HCT116 (cell line): ENCODE results near the gene CKMT2. TPM values are rescaled to one million over a fixed set of nuclear protein-coding genes. Genes with fewer than 3 reads are reported as not detected.

ENCODE experiments used
- ATAC-seq: fragments of 200-7000 bp; cut with Tn5 transposase; 2 replicates; pipeline ENCODE4 v1.9.1; 2020; ENCODE audit warnings: mild to moderate bottlenecking, moderate library complexity
- BruUV-seq: library from RNA; stranded (reverse); fragments of 400-500 nt; replicated peaks from 2 replicates; lab custom pipeline; 2021; lab: Mats Ljungman, UMichigan
- CTCF ChIA-PET: fragments of 300-600 bp; sonication (Branson Sonifier 250); formaldehyde crosslinking; loops from one replicate; lab custom pipeline; 2021; ENCODE audit warnings: antibody characterized with exemption; lab: Charles Lee
- POLR2A ChIA-PET: fragments of 300-600, 350-600 bp; sonication (Branson Sonifier 250); formaldehyde crosslinking; loops from one replicate; lab custom pipeline; 2021; ENCODE audit warnings: antibody characterized with exemption; lab: Charles Lee
- RAD21 ChIA-PET, 2 experiments: fragments of 300-600 bp; sonication (Branson Sonifier 250); formaldehyde crosslinking; loops; one replicate each; lab custom pipeline; 2023; ENCODE audit warnings: low total read pairs in 2 of 2; ENCODE audit not compliant: uncharacterized antibody in 2 of 2, unreplicated experiment in 2 of 2, low non-redundant PET in 1 of 2; lab: Charles Lee
- DNase-seq: peaks from one replicate; pipeline ENCODE4 v3.0.0-alpha.2; 2010; ENCODE audit warnings: low read depth, low spot score
- H2AFZ ChIP-seq: fragments of 200-600 bp; shearing (Covaris generic), sonication (generic); 2 replicates; pipeline ENCODE4 v1.6.1; 2017; ENCODE audit warnings: low read depth, mixed run types, mixed read lengths, antibody characterized with exemption, low read length; ENCODE audit not compliant: poor library complexity, severe bottlenecking
- H3K27ac ChIP-seq: 2 replicates; pipeline ENCODE4 v1.5.1; 2012; ENCODE audit warnings: low read depth, low read length
- H3K27me3 ChIP-seq: fragments of 200-600 bp; sonication (generic); 2 replicates; pipeline ENCODE4 v1.6.1; 2016; ENCODE audit warnings: mixed run types, low read length, mixed read lengths; ENCODE audit not compliant: insufficient read depth
- H3K36me3 ChIP-seq, 2 experiments: fragments of 200-500 bp in 1 of 2; fragments of 200-600 bp in 1 of 2; sonication (Bioruptor generic) in 1 of 2; sonication (generic) in 1 of 2; 2 replicates each; pipeline versions ENCODE4 v1.5.1 to v1.6.1; 2014 to 2016; ENCODE audit warnings: low read length in 2 of 2, inconsistent platforms in 1 of 2, mixed read lengths in 1 of 2, mixed run types in 1 of 2; ENCODE audit not compliant: insufficient read depth in 2 of 2, control insufficient read depth in 1 of 2
- H3K4me1 ChIP-seq, 2 experiments: fragments of 200-600 bp in 1 of 2; sonication (generic) in 1 of 2; 2 replicates each; pipeline versions ENCODE4 v1.5.1 to v1.6.1; 2012 to 2017; ENCODE audit warnings: low read length in 2 of 2, inconsistent platforms in 1 of 2, mild to moderate bottlenecking in 1 of 2, mixed read lengths in 1 of 2, mixed run types in 1 of 2, moderate library complexity in 1 of 2; ENCODE audit not compliant: insufficient read depth in 2 of 2, control insufficient read depth in 1 of 2
- H3K4me2 ChIP-seq: fragments of 200-600 bp; sonication (generic); 2 replicates; pipeline ENCODE4 v1.6.1; 2017; ENCODE audit warnings: mixed run types, low read length, mixed read lengths
- H3K4me3 ChIP-seq, 2 experiments: fragments of 200-600 bp in 1 of 2; sonication (generic) in 1 of 2; replicated peaks in 1 of 2; 2 replicates each; pipeline ENCODE4 v1.5.1; 2011 to 2016; ENCODE audit warnings: low read length in 2 of 2, control low read depth in 1 of 2, low read depth in 1 of 2, mild to moderate bottlenecking in 1 of 2, mixed read lengths in 1 of 2, mixed run types in 1 of 2
- H3K79me2 ChIP-seq: fragments of 200-600 bp; sonication (generic); 2 replicates; pipeline ENCODE4 v1.6.1; 2017; ENCODE audit warnings: mild to moderate bottlenecking, mixed run types, low read length, moderate library complexity, mixed read lengths; ENCODE audit not compliant: insufficient read depth
- H3K9ac ChIP-seq: fragments of 200-600 bp; sonication (generic); 2 replicates; pipeline ENCODE4 v1.6.1; 2016; ENCODE audit warnings: low read length, mixed read lengths
- H3K9me2 ChIP-seq: fragments of 200-600 bp; sonication (generic), shearing (Covaris generic); 2 replicates; pipeline ENCODE4 v1.6.1; 2017; ENCODE audit warnings: mixed run types, mild to moderate bottlenecking, moderate library complexity; ENCODE audit not compliant: insufficient read depth
- H3K9me3 ChIP-seq, 2 experiments: fragments of 200-500 bp in 1 of 2; fragments of 200-600 bp in 1 of 2; sonication (Bioruptor generic) in 1 of 2; sonication (generic) in 1 of 2; 2 replicates each; pipeline ENCODE4 v1.6.1; 2014 to 2017; ENCODE audit warnings: low read length in 2 of 2, mixed read lengths in 2 of 2, inconsistent platforms in 1 of 2, low read depth in 1 of 2, mild to moderate bottlenecking in 1 of 2, mixed run types in 1 of 2, moderate library complexity in 1 of 2; ENCODE audit not compliant: control insufficient read depth in 1 of 2, insufficient read depth in 1 of 2
- H4K20me1 ChIP-seq: fragments of 200-600 bp; sonication (generic), shearing (Covaris generic); 2 replicates; pipeline ENCODE4 v1.6.1; 2017; ENCODE audit warnings: mixed run types, mild to moderate bottlenecking, moderate library complexity; ENCODE audit not compliant: insufficient read depth
- CBX3 ChIP-seq: IDR thresholded peaks from 2 replicates; pipeline ENCODE4 v1.6.1; 2012; ENCODE audit warnings: low read depth
- EGR1 ChIP-seq: IDR thresholded peaks from 2 replicates; pipeline ENCODE4 v1.6.1; 2012; ENCODE audit warnings: low read depth
- EZH2 ChIP-seq: fragments of 200-600 bp; sonication (generic); IDR thresholded peaks from 2 replicates; pipeline ENCODE4 v1.6.1; 2017; ENCODE audit warnings: antibody characterized with exemption, mixed run types
- EZH2phosphoT487 ChIP-seq: fragments of 200-600 bp; IDR thresholded peaks from 2 replicates; pipeline ENCODE4 v1.6.1; 2018; ENCODE audit warnings: antibody characterized with exemption, borderline replicate concordance
- FOSL1 ChIP-seq: IDR thresholded peaks from 2 replicates; pipeline ENCODE4 v1.6.1; 2012; ENCODE audit warnings: low read depth
- JUND ChIP-seq: IDR thresholded peaks from 2 replicates; pipeline ENCODE4 v1.6.1; 2012
- RAD21 ChIP-seq: IDR thresholded peaks from 2 replicates; pipeline ENCODE4 v1.6.1; 2012; ENCODE audit warnings: low read depth, mild to moderate bottlenecking
- SP1 ChIP-seq: IDR thresholded peaks from 2 replicates; pipeline ENCODE4 v1.6.1; 2012; ENCODE audit warnings: low read depth
- TCF7L2 ChIP-seq: IDR thresholded peaks from 2 replicates; pipeline ENCODE4 v1.7.0; 2011; ENCODE audit warnings: borderline replicate concordance, inconsistent platforms; ENCODE audit not compliant: insufficient read depth, insufficient read length; ENCODE audit errors: extremely low read depth
- YY1 ChIP-seq: IDR thresholded peaks from 2 replicates; pipeline ENCODE4 v1.6.1; 2011; ENCODE audit warnings: low read length, low read depth, moderate library complexity, mild to moderate bottlenecking; ENCODE audit not compliant: insufficient replicate concordance; ENCODE audit errors: extremely low read depth
- ZFX ChIP-seq: fragments of 450-650 bp; IDR thresholded peaks from 2 replicates; pipeline ENCODE4 v1.6.1; 2017
- ZNF274 ChIP-seq: fragments of 200-500 bp; sonication (Bioruptor generic); IDR thresholded peaks from 2 replicates; pipeline ENCODE4 v1.6.1; 2014; ENCODE audit warnings: mild to moderate bottlenecking, low read depth, low read length, inconsistent platforms
- intact Hi-C: fragments of 100-400 bp; cut with micrococcal nuclease; formaldehyde crosslinking; loops from 2 replicates; pipeline ENCODE4 v1.10.0; 2022
- total RNA-seq: library from RNA; stranded (reverse); gene quantifications from one replicate; pipeline ENCODE4 v1.2.1, GENCODE V29; 2021; ENCODE audit not compliant: unreplicated experiment
- TF ChIP-seq, protein P1 (sequence below): IDR thresholded peaks from 2 replicates; pipeline ENCODE4 v1.6.1; 2012; ENCODE audit warnings: low read depth
- TF ChIP-seq, protein P2 (sequence below): IDR thresholded peaks from 2 replicates; pipeline ENCODE4 v1.6.1; 2012
- TF ChIP-seq, protein P3 (sequence below): IDR thresholded peaks from 2 replicates; pipeline ENCODE4 v1.6.1; 2012
- TF ChIP-seq, protein P4 (sequence below): IDR thresholded peaks from 2 replicates; pipeline ENCODE4 v1.6.1; 2011; ENCODE audit warnings: mild to moderate bottlenecking, low read length, moderate library complexity; ENCODE audit not compliant: insufficient replicate concordance; ENCODE audit errors: extremely low read depth
- TF ChIP-seq, protein P5 (sequence below), 3 experiments: fragments of 200-600 bp in 1 of 3; sonication (generic) in 1 of 3; IDR thresholded peaks in 2 of 3; conservative IDR thresholded peaks in 1 of 3; 2 replicates each; pipeline ENCODE4 v1.5.1; 2012 to 2017; ENCODE audit warnings: low read depth in 2 of 3, low read length in 2 of 3, antibody characterized with exemption in 1 of 3, borderline replicate concordance in 1 of 3, control low read depth in 1 of 3, mild to moderate bottlenecking in 1 of 3, mixed read lengths in 1 of 3, mixed run types in 1 of 3, moderate library complexity in 1 of 3; ENCODE audit not compliant: insufficient read depth in 1 of 3

The CKMT2 gene
- total RNA-seq, 1 experiment from 2014 or later, result not detected

DNA sequence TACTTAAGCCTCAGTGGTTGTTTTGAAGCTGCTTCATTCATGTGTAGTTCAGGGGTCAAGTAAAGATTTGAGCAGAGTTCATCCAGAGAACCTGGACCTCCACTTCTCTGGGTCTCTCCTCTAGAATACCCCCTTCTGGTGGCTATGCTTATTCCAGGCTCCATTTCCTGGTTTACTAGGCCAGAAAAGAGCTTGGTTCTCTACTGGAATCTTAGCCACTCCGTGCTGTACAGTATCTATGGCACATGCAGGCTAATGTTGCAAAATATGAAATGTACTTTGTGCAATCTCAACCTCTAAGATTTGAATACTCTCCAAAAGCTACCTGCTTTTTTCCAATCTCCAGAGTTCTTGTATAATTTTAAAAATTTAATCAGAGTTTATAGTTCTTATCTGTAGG lies 50.9 kb downstream of the CKMT2 start:
- TF ChIP-seq, protein P1, sequence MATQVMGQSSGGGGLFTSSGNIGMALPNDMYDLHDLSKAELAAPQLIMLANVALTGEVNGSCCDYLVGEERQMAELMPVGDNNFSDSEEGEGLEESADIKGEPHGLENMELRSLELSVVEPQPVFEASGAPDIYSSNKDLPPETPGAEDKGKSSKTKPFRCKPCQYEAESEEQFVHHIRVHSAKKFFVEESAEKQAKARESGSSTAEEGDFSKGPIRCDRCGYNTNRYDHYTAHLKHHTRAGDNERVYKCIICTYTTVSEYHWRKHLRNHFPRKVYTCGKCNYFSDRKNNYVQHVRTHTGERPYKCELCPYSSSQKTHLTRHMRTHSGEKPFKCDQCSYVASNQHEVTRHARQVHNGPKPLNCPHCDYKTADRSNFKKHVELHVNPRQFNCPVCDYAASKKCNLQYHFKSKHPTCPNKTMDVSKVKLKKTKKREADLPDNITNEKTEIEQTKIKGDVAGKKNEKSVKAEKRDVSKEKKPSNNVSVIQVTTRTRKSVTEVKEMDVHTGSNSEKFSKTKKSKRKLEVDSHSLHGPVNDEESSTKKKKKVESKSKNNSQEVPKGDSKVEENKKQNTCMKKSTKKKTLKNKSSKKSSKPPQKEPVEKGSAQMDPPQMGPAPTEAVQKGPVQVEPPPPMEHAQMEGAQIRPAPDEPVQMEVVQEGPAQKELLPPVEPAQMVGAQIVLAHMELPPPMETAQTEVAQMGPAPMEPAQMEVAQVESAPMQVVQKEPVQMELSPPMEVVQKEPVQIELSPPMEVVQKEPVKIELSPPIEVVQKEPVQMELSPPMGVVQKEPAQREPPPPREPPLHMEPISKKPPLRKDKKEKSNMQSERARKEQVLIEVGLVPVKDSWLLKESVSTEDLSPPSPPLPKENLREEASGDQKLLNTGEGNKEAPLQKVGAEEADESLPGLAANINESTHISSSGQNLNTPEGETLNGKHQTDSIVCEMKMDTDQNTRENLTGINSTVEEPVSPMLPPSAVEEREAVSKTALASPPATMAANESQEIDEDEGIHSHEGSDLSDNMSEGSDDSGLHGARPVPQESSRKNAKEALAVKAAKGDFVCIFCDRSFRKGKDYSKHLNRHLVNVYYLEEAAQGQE, result no peak
- TF ChIP-seq FOSL1 (no peak), YY1 (no peak), RAD21 (no peak), JUND (no peak), TCF7L2 (no peak), ZFX (no peak), ZNF274 (no peak), CBX3 (no peak), SP1 (no peak), EGR1 (no peak), EZH2phosphoT487 (no peak), EZH2 (no peak)
- TF ChIP-seq, protein P2, sequence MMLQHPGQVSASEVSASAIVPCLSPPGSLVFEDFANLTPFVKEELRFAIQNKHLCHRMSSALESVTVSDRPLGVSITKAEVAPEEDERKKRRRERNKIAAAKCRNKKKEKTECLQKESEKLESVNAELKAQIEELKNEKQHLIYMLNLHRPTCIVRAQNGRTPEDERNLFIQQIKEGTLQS, result no peak
- TF ChIP-seq, protein P3, sequence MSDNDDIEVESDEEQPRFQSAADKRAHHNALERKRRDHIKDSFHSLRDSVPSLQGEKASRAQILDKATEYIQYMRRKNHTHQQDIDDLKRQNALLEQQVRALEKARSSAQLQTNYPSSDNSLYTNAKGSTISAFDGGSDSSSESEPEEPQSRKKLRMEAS, result no peak
- TF ChIP-seq, protein P4, sequence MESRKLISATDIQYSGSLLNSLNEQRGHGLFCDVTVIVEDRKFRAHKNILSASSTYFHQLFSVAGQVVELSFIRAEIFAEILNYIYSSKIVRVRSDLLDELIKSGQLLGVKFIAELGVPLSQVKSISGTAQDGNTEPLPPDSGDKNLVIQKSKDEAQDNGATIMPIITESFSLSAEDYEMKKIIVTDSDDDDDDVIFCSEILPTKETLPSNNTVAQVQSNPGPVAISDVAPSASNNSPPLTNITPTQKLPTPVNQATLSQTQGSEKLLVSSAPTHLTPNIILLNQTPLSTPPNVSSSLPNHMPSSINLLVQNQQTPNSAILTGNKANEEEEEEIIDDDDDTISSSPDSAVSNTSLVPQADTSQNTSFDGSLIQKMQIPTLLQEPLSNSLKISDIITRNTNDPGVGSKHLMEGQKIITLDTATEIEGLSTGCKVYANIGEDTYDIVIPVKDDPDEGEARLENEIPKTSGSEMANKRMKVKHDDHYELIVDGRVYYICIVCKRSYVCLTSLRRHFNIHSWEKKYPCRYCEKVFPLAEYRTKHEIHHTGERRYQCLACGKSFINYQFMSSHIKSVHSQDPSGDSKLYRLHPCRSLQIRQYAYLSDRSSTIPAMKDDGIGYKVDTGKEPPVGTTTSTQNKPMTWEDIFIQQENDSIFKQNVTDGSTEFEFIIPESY, result no peak
- TF ChIP-seq, protein P5, sequence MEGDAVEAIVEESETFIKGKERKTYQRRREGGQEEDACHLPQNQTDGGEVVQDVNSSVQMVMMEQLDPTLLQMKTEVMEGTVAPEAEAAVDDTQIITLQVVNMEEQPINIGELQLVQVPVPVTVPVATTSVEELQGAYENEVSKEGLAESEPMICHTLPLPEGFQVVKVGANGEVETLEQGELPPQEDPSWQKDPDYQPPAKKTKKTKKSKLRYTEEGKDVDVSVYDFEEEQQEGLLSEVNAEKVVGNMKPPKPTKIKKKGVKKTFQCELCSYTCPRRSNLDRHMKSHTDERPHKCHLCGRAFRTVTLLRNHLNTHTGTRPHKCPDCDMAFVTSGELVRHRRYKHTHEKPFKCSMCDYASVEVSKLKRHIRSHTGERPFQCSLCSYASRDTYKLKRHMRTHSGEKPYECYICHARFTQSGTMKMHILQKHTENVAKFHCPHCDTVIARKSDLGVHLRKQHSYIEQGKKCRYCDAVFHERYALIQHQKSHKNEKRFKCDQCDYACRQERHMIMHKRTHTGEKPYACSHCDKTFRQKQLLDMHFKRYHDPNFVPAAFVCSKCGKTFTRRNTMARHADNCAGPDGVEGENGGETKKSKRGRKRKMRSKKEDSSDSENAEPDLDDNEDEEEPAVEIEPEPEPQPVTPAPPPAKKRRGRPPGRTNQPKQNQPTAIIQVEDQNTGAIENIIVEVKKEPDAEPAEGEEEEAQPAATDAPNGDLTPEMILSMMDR (IDR thresholded peaks at IDR 0.05 in 2 of 3, conservative IDR thresholded peaks at IDR 0.05 in 1 of 3; ENCODE audit: borderline replicate concordance in 1 of 3, insufficient read depth in 1 of 3, low read depth in 2 of 3, low read length in 2 of 3), result no peak
- Histone ChIP-seq H2AFZ (no peak overlapping the region), H3K9me2 (no peaks in the 10 kb centered on the region), H3K27ac (no peak overlapping the region), H3K79me2 (peaks cover 27% of the 10 kb centered on the region; the same call in 1 of the 2 replicates), H3K4me1 (no peaks in the 10 kb centered on the region), H3K4me2 (no peak overlapping the region), H3K36me3 (no peaks in the 10 kb centered on the region), H3K27me3 (no peaks in the 10 kb centered on the region), H3K4me3 (no peak overlapping the region), H3K9ac (no peak overlapping the region), H4K20me1 (no peaks in the 10 kb centered on the region), H3K9me3 (no peaks in the 10 kb centered on the region)
- ChIA-PET RAD21 (no interaction called here), CTCF (interaction anchor here (1.3 kb wide), 1 partner anchor 17 kb away, joined by 3 read pairs; no protein-coding TSS in a partner anchor), POLR2A (no interaction called here)
- ATAC-seq (no peak), DNase-seq (no peak)
- no TSS peak for BruUV-seq
- intact Hi-C loops, result no loop called here
